Erythroblast (primary cell): ENCODE data around the gene DZIP3.

ENCODE experiments used
- GATA1 ChIP-seq: IDR thresholded peaks from 2 replicates; pipeline ENCODE4 v1.6.1; 2011; ENCODE audit warnings: low read depth, mild to moderate bottlenecking, control low read depth, low read length, moderate library complexity
- POLR2A ChIP-seq: IDR thresholded peaks from 2 replicates; pipeline ENCODE4 v1.6.1; 2011; ENCODE audit warnings: mild to moderate bottlenecking, low read length

GRCh38 chr3:108552267-108553159, 37.0 kb upstream of the DZIP3 start:
- TF ChIP-seq POLR2A (no peak), GATA1 (no peak)
